ENCODE results near the gene SLC1A3.

DNA sequence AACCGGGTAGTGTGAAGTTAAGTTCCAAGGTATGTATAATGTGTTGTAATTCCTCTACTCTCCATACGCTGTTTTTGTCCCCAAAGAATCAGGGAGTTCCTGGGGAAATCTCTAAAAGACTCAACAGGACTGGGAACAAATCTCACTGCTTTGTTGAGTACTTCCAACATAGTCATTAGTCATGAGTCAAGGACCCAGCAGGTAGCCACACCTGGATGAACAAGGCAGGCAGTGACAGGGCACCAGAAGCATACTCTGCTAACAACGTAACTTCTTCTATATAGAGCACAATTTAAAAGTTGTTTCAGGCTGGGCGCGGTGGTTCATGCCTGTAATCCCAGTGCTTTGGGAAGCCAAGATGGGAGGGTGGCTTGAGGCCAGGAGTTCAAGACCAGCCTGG is 126.8 kb downstream of the SLC1A3 start:
- TF ChIP-seq MXI1 (IDR thresholded peaks at IDR 0.05; ENCODE audit: borderline replicate concordance, low read depth, low read length), result no peak
- TF ChIP-seq, protein P1, sequence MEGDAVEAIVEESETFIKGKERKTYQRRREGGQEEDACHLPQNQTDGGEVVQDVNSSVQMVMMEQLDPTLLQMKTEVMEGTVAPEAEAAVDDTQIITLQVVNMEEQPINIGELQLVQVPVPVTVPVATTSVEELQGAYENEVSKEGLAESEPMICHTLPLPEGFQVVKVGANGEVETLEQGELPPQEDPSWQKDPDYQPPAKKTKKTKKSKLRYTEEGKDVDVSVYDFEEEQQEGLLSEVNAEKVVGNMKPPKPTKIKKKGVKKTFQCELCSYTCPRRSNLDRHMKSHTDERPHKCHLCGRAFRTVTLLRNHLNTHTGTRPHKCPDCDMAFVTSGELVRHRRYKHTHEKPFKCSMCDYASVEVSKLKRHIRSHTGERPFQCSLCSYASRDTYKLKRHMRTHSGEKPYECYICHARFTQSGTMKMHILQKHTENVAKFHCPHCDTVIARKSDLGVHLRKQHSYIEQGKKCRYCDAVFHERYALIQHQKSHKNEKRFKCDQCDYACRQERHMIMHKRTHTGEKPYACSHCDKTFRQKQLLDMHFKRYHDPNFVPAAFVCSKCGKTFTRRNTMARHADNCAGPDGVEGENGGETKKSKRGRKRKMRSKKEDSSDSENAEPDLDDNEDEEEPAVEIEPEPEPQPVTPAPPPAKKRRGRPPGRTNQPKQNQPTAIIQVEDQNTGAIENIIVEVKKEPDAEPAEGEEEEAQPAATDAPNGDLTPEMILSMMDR (conservative IDR thresholded peaks at IDR 0.05; ENCODE audit: low read depth, low read length), result no peak
- no peak for TF ChIP-seq MAFK (IDR thresholded peaks at IDR 0.05; ENCODE audit: low read depth, low read length)
- TF ChIP-seq RAD21 (IDR thresholded peaks at IDR 0.05; ENCODE audit: low read length), result no peak
